HCT116 (cell line): ENCODE results near the gene CIZ1. TPM values are rescaled to one million over a fixed set of nuclear protein-coding genes. Genes with fewer than 3 reads are reported as not detected.

ENCODE experiments used
- ATAC-seq: fragments of 200-7000 bp; cut with Tn5 transposase; 2 replicates; pipeline ENCODE4 v1.9.1; 2020; ENCODE audit warnings: mild to moderate bottlenecking, moderate library complexity
- BruUV-seq: library from RNA; stranded (reverse); fragments of 400-500 nt; replicated peaks from 2 replicates; lab custom pipeline; 2021; lab: Mats Ljungman, UMichigan
- CTCF ChIA-PET: fragments of 300-600 bp; sonication (Branson Sonifier 250); formaldehyde crosslinking; loops from one replicate; lab custom pipeline; 2021; ENCODE audit warnings: antibody characterized with exemption; lab: Charles Lee
- POLR2A ChIA-PET: fragments of 300-600, 350-600 bp; sonication (Branson Sonifier 250); formaldehyde crosslinking; loops from one replicate; lab custom pipeline; 2021; ENCODE audit warnings: antibody characterized with exemption; lab: Charles Lee
- RAD21 ChIA-PET, 2 experiments: fragments of 300-600 bp; sonication (Branson Sonifier 250); formaldehyde crosslinking; loops; one replicate each; lab custom pipeline; 2023; ENCODE audit warnings: low total read pairs in 2 of 2; ENCODE audit not compliant: uncharacterized antibody in 2 of 2, unreplicated experiment in 2 of 2, low non-redundant PET in 1 of 2; lab: Charles Lee
- DNase-seq: peaks from one replicate; pipeline ENCODE4 v3.0.0-alpha.2; 2010; ENCODE audit warnings: low read depth, low spot score
- H2AFZ ChIP-seq: fragments of 200-600 bp; shearing (Covaris generic), sonication (generic); 2 replicates; pipeline ENCODE4 v1.6.1; 2017; ENCODE audit warnings: low read depth, mixed run types, mixed read lengths, antibody characterized with exemption, low read length; ENCODE audit not compliant: poor library complexity, severe bottlenecking
- H3K27ac ChIP-seq: 2 replicates; pipeline ENCODE4 v1.5.1; 2012; ENCODE audit warnings: low read depth, low read length
- H3K27me3 ChIP-seq: fragments of 200-600 bp; sonication (generic); 2 replicates; pipeline ENCODE4 v1.6.1; 2016; ENCODE audit warnings: mixed run types, low read length, mixed read lengths; ENCODE audit not compliant: insufficient read depth
- H3K36me3 ChIP-seq, 2 experiments: fragments of 200-500 bp in 1 of 2; fragments of 200-600 bp in 1 of 2; sonication (Bioruptor generic) in 1 of 2; sonication (generic) in 1 of 2; 2 replicates each; pipeline versions ENCODE4 v1.5.1 to v1.6.1; 2014 to 2016; ENCODE audit warnings: low read length in 2 of 2, inconsistent platforms in 1 of 2, mixed read lengths in 1 of 2, mixed run types in 1 of 2; ENCODE audit not compliant: insufficient read depth in 2 of 2, control insufficient read depth in 1 of 2
- H3K4me1 ChIP-seq, 2 experiments: fragments of 200-600 bp in 1 of 2; sonication (generic) in 1 of 2; 2 replicates each; pipeline versions ENCODE4 v1.5.1 to v1.6.1; 2012 to 2017; ENCODE audit warnings: low read length in 2 of 2, inconsistent platforms in 1 of 2, mild to moderate bottlenecking in 1 of 2, mixed read lengths in 1 of 2, mixed run types in 1 of 2, moderate library complexity in 1 of 2; ENCODE audit not compliant: insufficient read depth in 2 of 2, control insufficient read depth in 1 of 2
- H3K4me2 ChIP-seq: fragments of 200-600 bp; sonication (generic); 2 replicates; pipeline ENCODE4 v1.6.1; 2017; ENCODE audit warnings: mixed run types, low read length, mixed read lengths
- H3K4me3 ChIP-seq, 2 experiments: fragments of 200-600 bp in 1 of 2; sonication (generic) in 1 of 2; replicated peaks in 1 of 2; 2 replicates each; pipeline ENCODE4 v1.5.1; 2011 to 2016; ENCODE audit warnings: low read length in 2 of 2, control low read depth in 1 of 2, low read depth in 1 of 2, mild to moderate bottlenecking in 1 of 2, mixed read lengths in 1 of 2, mixed run types in 1 of 2
- H3K79me2 ChIP-seq: fragments of 200-600 bp; sonication (generic); 2 replicates; pipeline ENCODE4 v1.6.1; 2017; ENCODE audit warnings: mild to moderate bottlenecking, mixed run types, low read length, moderate library complexity, mixed read lengths; ENCODE audit not compliant: insufficient read depth
- H3K9ac ChIP-seq: fragments of 200-600 bp; sonication (generic); 2 replicates; pipeline ENCODE4 v1.6.1; 2016; ENCODE audit warnings: low read length, mixed read lengths
- H3K9me2 ChIP-seq: fragments of 200-600 bp; sonication (generic), shearing (Covaris generic); 2 replicates; pipeline ENCODE4 v1.6.1; 2017; ENCODE audit warnings: mixed run types, mild to moderate bottlenecking, moderate library complexity; ENCODE audit not compliant: insufficient read depth
- H3K9me3 ChIP-seq, 2 experiments: fragments of 200-500 bp in 1 of 2; fragments of 200-600 bp in 1 of 2; sonication (Bioruptor generic) in 1 of 2; sonication (generic) in 1 of 2; 2 replicates each; pipeline ENCODE4 v1.6.1; 2014 to 2017; ENCODE audit warnings: low read length in 2 of 2, mixed read lengths in 2 of 2, inconsistent platforms in 1 of 2, low read depth in 1 of 2, mild to moderate bottlenecking in 1 of 2, mixed run types in 1 of 2, moderate library complexity in 1 of 2; ENCODE audit not compliant: control insufficient read depth in 1 of 2, insufficient read depth in 1 of 2
- H4K20me1 ChIP-seq: fragments of 200-600 bp; sonication (generic), shearing (Covaris generic); 2 replicates; pipeline ENCODE4 v1.6.1; 2017; ENCODE audit warnings: mixed run types, mild to moderate bottlenecking, moderate library complexity; ENCODE audit not compliant: insufficient read depth
- CEBPB ChIP-seq: IDR thresholded peaks from 2 replicates; pipeline ENCODE4 v1.6.1; 2012; ENCODE audit warnings: low read depth
- CTCF ChIP-seq, 3 experiments: fragments of 200-600 bp in 1 of 3; sonication (generic) in 1 of 3; IDR thresholded peaks in 2 of 3; conservative IDR thresholded peaks in 1 of 3; 2 replicates each; pipeline ENCODE4 v1.5.1; 2012 to 2017; ENCODE audit warnings: low read depth in 2 of 3, low read length in 2 of 3, antibody characterized with exemption in 1 of 3, borderline replicate concordance in 1 of 3, control low read depth in 1 of 3, mild to moderate bottlenecking in 1 of 3, mixed read lengths in 1 of 3, mixed run types in 1 of 3, moderate library complexity in 1 of 3; ENCODE audit not compliant: insufficient read depth in 1 of 3
- EGR1 ChIP-seq: IDR thresholded peaks from 2 replicates; pipeline ENCODE4 v1.6.1; 2012; ENCODE audit warnings: low read depth
- ELF1 ChIP-seq: IDR thresholded peaks from 2 replicates; pipeline ENCODE4 v1.6.1; 2012; ENCODE audit warnings: low read depth, borderline replicate concordance
- EZH2 ChIP-seq: fragments of 200-600 bp; sonication (generic); IDR thresholded peaks from 2 replicates; pipeline ENCODE4 v1.6.1; 2017; ENCODE audit warnings: antibody characterized with exemption, mixed run types
- FOSL1 ChIP-seq: IDR thresholded peaks from 2 replicates; pipeline ENCODE4 v1.6.1; 2012; ENCODE audit warnings: low read depth
- JUND ChIP-seq: IDR thresholded peaks from 2 replicates; pipeline ENCODE4 v1.6.1; 2012
- MAX ChIP-seq: IDR thresholded peaks from 2 replicates; pipeline ENCODE4 v1.6.1; 2012
- POLR2AphosphoS5 ChIP-seq: IDR thresholded peaks from 2 replicates; pipeline ENCODE4 v1.6.1; 2011; ENCODE audit warnings: mild to moderate bottlenecking, low read depth, low read length, moderate library complexity
- SP1 ChIP-seq: IDR thresholded peaks from 2 replicates; pipeline ENCODE4 v1.6.1; 2012; ENCODE audit warnings: low read depth
- SRF ChIP-seq: IDR thresholded peaks from 2 replicates; pipeline ENCODE4 v1.6.1; 2012; ENCODE audit warnings: low read depth
- TCF7L2 ChIP-seq: IDR thresholded peaks from 2 replicates; pipeline ENCODE4 v1.7.0; 2011; ENCODE audit warnings: borderline replicate concordance, inconsistent platforms; ENCODE audit not compliant: insufficient read depth, insufficient read length; ENCODE audit errors: extremely low read depth
- YY1 ChIP-seq: IDR thresholded peaks from 2 replicates; pipeline ENCODE4 v1.6.1; 2011; ENCODE audit warnings: low read length, low read depth, moderate library complexity, mild to moderate bottlenecking; ENCODE audit not compliant: insufficient replicate concordance; ENCODE audit errors: extremely low read depth
- ZBTB33 ChIP-seq: IDR thresholded peaks from 2 replicates; pipeline ENCODE4 v1.6.1; 2011; ENCODE audit warnings: mild to moderate bottlenecking, low read length, moderate library complexity; ENCODE audit not compliant: insufficient replicate concordance; ENCODE audit errors: extremely low read depth
- ZFX ChIP-seq: fragments of 450-650 bp; IDR thresholded peaks from 2 replicates; pipeline ENCODE4 v1.6.1; 2017
- ZNF274 ChIP-seq: fragments of 200-500 bp; sonication (Bioruptor generic); IDR thresholded peaks from 2 replicates; pipeline ENCODE4 v1.6.1; 2014; ENCODE audit warnings: mild to moderate bottlenecking, low read depth, low read length, inconsistent platforms
- intact Hi-C: fragments of 100-400 bp; cut with micrococcal nuclease; formaldehyde crosslinking; loops from 2 replicates; pipeline ENCODE4 v1.10.0; 2022
- total RNA-seq: library from RNA; stranded (reverse); gene quantifications from one replicate; pipeline ENCODE4 v1.2.1, GENCODE V29; 2021; ENCODE audit not compliant: unreplicated experiment

Gene CIZ1
- total RNA-seq, 1 experiment from 2014 or later = 144 TPM

GRCh38 chr9:128139621-128140020 is 51.8 kb downstream of the CIZ1 start:
- no peak for TF ChIP-seq FOSL1
- TF ChIP-seq EGR1 = no peak
- TF ChIP-seq EZH2 = no peak
- no peak for TF ChIP-seq SP1
- TF ChIP-seq SRF = no peak
- TF ChIP-seq CEBPB = no peak
- H3K4me3 ChIP-seq = no peak overlapping the region
- ChIA-PET RAD21 (no interaction called here), CTCF (no interaction called here), POLR2A (no interaction called here)
- no peaks in the 10 kb centered on the region for H3K9me3 ChIP-seq
- H3K27me3 ChIP-seq = no peaks in the 10 kb centered on the region
- H4K20me1 ChIP-seq = no peaks in the 10 kb centered on the region
- no TSS peak for BruUV-seq
- H3K27ac ChIP-seq = no peak overlapping the region
- H3K4me1 ChIP-seq = peaks cover 0 to 8% of the 10 kb centered on the region in 2 experiments; a peak in 1 of 4 replicates
- no peaks in the 10 kb centered on the region for H3K79me2 ChIP-seq
- ATAC-seq (no peak), DNase-seq (no peak)
- H3K9me2 ChIP-seq = no peaks in the 10 kb centered on the region
- no peaks in the 10 kb centered on the region for H3K36me3 ChIP-seq
- H3K9ac ChIP-seq = no peak overlapping the region
- intact Hi-C loops = no loop called here
- no peak overlapping the region for H3K4me2 ChIP-seq
- no peak overlapping the region for H2AFZ ChIP-seq

- intact Hi-C loops = no loop called here
- ChIA-PET RAD21 (no interaction called here), CTCF (no interaction called here), POLR2A (interaction anchor here (1.3 kb wide), 1 partner anchor 10 kb away, joined by 3 read pairs; no protein-coding TSS in a partner anchor)
- Histone ChIP-seq H3K9me2 (no peaks in the 10 kb centered on the region), H3K9ac (no peak overlapping the region), H3K4me1 (peaks cover 0 to 4% of the 10 kb centered on the region in 2 experiments; a peak in 1 of 4 replicates), H3K4me2 (no peak overlapping the region), H3K4me3 (no peak overlapping the region), H3K9me3 (peaks cover 0 to 4% of the 10 kb centered on the region in 2 experiments; a peak in 1 of 4 replicates), H3K36me3 (no peaks in the 10 kb centered on the region), H4K20me1 (no peaks in the 10 kb centered on the region), H3K27ac (no peak overlapping the region), H3K79me2 (no peaks in the 10 kb centered on the region), H3K27me3 (peaks cover 3% of the 10 kb centered on the region; the same call in 1 of the 2 replicates), H2AFZ (no peak overlapping the region)
- ATAC-seq (no peak), DNase-seq (no peak)
- BruUV-seq = no TSS peak
- TF ChIP-seq EGR1 = no peak
- no peak for TF ChIP-seq SP1
- no peak for TF ChIP-seq POLR2AphosphoS5
- no peak for TF ChIP-seq CTCF (IDR thresholded peaks at IDR 0.05 in 2 of 3, conservative IDR thresholded peaks at IDR 0.05 in 1 of 3; ENCODE audit: borderline replicate concordance in 1 of 3, insufficient read depth in 1 of 3, low read depth in 2 of 3, low read length in 2 of 3)
- no peak for TF ChIP-seq ELF1
- no peak for TF ChIP-seq ZBTB33
- TF ChIP-seq YY1 = no peak
- TF ChIP-seq MAX = no peak
- TF ChIP-seq ZFX = no peak
- TF ChIP-seq ZNF274 = no peak
- TF ChIP-seq JUND = no peak
- TF ChIP-seq TCF7L2 = no peak
Measured at GRCh38 chr9:128138001-128138400, 53.4 kb downstream of the CIZ1 start.
